Nucleus accumbens (tissue), 56 donors: ENCODE data around the gene MX2.

ENCODE experiments used
- DNase-seq, 56 donors: peaks; one replicate each; lab custom pipeline; 2025; lab: John Stamatoyannopoulos, UW

Gene MX2

DNA sequence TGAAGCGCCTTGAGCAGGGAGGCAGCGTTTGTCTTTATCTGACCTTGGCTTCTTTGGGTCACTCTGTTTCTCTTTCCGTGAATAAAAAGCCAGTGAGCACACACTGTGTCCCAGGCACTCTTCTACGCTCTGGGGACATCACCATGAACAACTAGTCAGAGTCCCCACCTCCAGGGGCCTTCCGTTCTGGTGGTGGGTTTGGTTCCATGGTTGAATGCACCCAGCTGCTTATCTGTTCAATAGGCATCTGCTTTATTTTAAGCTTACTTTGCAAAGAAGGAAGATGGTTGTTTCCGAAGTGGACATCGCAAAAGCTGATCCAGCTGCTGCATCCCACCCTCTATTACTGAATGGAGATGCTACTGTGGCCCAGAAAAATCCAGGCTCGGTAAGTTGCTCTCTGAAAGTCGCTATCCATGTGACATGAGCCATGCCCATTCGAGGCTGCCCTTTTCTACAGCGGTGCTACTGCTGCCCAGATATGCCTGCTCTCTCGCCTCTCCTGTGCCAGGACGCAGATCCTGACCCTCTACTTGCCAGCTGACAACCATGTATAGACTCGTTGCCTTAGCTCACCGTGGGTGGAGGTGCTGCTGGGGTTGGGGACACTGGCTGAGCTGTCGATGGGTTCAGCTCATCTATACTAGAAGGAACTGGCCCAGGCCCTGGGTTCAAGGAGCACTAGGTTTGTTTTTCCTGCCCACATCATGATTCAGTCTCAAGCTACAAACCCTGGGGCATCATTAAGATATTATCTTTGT is 70.1 kb downstream of the MX2 start:
- no peak for DNase-seq

DNA sequence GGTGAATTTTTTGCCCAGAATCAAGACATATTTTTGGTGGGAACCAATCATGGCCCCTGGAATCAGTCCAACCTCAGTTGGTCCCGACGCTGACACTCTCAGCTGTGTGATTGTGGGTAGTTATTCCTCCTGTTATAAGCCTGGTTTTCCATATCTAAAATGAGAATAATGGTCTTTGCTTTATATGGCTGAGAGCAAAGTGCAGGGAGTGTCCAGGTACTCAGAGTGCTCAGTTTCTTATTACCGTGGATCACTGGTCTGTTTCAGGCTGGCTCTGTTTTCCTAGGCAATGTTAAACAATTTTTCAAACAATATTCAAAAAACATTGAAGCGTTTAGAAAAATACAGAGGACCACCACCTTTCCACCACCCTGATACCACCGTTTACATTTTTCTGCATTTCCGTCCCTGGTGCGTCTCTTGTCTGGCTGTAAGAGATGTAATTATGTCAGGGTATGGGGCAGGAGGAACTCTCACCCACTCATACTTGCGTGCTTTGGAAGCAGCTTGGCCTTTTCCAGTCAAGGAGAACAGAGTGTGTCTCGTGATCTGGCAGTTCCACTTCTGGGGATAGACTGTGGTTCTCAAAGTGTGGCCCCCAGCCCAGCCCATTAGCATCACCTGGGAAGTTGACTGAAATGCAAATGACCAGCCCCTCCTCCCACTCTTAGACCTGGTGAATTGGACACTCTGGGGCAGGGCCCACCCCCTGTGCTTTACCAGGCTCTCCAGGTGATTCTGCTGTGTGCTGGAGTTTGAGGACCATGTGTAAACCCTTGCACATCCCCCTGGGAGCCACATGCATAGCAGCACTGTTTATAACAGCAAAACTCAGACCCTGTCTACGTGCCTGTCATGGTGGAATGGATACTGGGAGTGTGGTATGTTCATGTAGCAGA is 71.0 kb downstream of the MX2 start:
- DNase-seq = no peak

DNA sequence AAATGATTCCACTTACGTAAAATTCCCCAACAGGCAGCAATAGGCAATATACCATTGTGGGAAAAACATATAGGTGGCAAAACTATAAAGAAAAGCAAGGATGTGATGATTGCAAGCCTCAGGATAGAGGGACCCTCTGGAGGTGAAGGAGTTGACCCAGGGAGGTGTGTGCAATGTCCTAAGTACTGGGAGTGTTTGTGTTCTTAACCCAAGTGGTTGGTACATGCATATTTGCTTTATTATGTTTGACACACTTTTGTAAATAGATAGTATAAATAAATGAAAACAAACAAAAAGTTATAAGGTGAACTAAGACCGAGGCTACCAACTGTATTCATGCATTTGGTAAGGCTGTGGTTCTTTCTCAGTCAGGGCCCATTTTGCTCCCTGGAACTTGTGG is 71.7 kb downstream of the MX2 start:
- DNase-seq = no peak

- DNase-seq = no peak
These were observed 73.9 kb downstream of the MX2 start for GRCh38 chr21:41435706-41436105.

DNA sequence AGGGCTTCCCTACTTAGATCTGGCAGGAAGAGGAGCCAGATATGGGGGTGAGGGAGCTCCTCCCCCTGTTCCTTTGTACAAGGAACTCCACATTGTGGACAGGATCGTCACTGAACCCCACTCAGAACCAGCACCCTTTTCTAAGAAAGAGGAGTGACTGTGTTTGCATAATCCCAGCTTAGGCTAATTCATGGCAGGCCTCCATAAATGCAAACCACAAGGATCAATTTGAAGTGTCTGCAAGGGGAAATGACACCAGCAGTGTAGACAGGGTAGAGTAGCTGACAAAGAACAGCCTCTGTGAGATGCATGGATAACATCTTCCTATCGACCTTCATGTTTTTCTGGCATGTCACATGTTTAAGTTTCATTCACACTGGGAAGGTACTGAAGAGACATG is 75.9 kb downstream of the MX2 start:
- DNase-seq = no peak

GRCh38 chr21:41438425-41439113 is 76.7 kb downstream of the MX2 start:
- DNase-seq = no peak

- DNase-seq = no peak
These were observed 77.4 kb downstream of the MX2 start for GRCh38 chr21:41439248-41439647.

- DNase-seq = no peak
These were observed 79.7 kb downstream of the MX2 start for GRCh38 chr21:41441546-41441945.

- no peak for DNase-seq
These were observed 80.8 kb downstream of the MX2 start for GRCh38 chr21:41442481-41443186.

DNA sequence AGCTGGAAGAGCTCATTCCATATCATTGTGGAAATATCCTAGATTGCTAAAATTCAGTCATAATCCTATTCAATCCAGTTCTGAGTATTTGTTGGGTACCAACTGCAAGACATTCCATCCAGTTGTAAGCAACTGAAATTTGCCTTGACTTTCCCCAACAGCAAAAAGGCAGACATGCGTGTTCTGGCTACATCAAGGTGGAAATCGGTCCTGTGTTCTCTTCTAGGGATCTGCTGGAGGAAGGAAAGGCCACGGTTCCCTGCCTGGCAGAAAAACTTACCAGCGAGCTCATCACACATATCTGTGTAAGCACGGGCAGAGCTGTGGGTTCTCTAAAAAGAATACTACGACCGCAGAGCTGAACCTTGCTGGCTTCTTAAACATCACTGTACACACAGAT is 81.7 kb downstream of the MX2 start:
- no peak for DNase-seq

- no peak for DNase-seq
These were observed 83.1 kb downstream of the MX2 start for GRCh38 chr21:41444703-41445464.

DNA sequence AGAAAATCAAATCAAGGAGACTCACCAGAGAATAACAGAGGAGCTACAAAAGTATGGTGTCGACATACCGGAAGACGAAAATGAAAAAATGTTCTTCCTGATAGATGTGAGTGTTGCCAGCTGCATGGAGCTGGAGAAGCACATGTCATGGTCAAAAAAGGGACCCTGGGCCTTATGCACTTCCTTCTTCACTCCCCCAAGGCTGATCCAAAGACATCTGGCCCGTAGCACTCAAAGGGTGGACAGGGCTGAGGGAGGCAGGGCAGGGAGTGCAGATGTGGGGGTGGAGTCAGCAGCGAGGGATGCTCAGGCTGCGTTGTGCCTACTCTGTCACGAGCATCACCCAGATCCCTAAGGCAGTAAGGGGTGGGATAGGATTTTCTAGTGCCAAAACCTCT is 83.6 kb downstream of the MX2 start:
- no peak for DNase-seq

- no peak for DNase-seq
These were observed 84.8 kb downstream of the MX2 start for GRCh38 chr21:41446586-41446985.

GRCh38 chr21:41447356-41447755 is 85.5 kb downstream of the MX2 start:
- no peak for DNase-seq

DNA sequence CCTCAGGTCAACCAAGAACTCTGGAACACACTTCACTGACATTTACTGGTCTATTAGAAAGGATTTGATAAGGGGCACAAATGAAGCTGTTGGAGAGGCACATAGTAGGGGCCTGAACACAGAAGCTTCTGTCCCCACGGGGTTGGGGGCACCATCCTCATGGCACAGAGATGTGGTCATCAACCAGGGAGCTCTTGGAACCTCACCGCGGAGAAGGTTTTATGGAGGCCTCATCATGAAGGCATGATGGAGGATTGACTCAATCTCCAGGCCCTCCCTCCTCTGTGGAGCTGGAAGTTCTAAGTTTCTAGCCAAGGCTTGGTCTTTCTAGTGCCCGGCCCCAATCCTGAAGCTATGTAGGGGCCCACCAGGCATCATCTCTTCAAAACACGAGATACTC is 87.8 kb downstream of the MX2 start:
- DNase-seq = no peak

DNA sequence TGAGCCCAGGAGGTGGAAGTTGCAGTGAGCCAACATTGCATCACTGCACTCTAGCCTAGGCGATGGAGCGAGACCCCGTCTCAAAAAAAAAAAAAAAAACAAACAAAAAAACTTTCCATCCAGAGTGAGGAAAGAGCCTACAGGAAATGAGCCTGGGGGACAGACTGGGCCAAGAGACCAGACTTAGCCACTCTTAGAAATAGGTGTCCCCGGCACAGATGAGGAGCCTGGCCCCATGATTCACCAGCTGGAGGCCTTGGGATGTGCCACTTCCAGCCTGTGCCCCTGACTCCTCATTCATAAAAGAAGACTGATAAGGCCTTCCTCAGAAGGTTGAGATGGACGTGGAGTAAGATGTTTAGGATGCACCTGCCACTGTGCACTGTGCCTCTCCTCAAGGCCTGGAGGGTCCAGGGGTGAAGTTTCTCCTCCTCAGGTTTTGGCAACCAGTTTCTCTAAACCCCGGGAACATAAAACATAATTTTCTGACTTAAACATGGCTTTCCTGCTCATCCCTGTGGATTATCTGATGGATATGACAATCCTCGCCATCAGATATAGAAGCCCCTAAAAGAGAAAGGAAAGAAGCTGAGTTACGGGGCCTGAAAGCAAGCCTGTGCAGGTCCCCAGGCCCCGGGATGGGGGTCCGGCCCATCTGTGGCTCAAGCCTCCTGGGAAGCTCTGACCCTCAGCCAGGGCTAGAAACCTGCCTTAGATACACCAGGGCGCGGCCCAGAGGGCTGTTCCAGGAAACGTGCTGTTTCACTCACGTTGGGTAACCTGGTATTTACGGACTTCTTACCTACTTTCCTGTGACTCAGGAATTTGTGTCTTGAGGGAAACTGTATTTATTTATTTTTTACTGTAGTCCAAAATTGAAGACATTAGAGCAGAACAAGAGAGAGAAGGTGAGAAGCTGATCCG is 90.2 kb downstream of the MX2 start:
- DNase-seq = no peak

DNA sequence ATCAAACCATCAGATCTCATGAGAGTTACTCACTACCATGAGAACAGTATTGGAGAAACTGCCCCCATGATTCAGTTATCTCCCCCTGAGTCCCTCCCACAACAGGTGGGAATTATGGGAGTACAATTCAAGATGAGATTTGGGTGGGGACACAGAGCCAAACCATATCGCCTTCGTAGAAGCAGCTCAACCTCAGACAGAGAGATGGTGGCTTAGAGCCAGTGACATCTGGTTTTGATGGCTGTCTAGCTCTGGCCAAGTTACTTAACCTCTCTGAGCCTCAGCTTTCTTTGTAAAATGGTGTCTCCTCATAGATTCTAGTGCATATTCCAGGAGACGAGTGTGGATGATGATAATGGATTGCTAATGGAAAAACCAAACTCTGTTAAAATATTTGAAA is 91.4 kb downstream of the MX2 start:
- no peak for DNase-seq

- DNase-seq = no peak
These were observed 91.9 kb downstream of the MX2 start for GRCh38 chr21:41453761-41454160.

DNA sequence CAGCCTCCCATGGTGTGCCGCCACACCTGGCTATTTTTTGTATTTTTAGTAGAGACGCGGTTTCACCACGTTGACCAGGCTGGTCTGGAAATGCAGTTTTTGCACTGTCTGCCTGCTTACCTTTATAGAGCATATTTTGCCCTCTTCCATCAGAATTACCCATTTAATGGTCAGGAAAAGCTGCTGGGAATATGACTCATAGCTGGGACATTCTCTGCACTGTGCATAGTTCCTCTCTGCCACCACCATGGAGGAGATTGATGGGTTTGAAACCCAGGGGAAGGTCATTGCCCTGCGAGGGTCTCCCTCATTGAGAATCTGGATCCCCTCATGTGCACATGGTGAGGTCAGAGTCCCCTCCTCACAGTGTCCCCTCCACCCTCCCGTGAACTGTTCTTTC is 96.3 kb downstream of the MX2 start:
- no peak for DNase-seq
